H9 (cell line): ENCODE data around the gene NLGN3. TPM values are rescaled to one million over a fixed set of nuclear protein-coding genes. Genes with fewer than 3 reads are reported as not detected.

Experiments
- DNase-seq: peaks from one replicate; pipeline ENCODE4 v3.0.0-alpha.2; 2017
- H2AFZ ChIP-seq: one replicate; pipeline ENCODE4 v1.6.1; 2013; ENCODE audit warnings: mild to moderate bottlenecking, low read length, control low read depth, moderate library complexity
- H2AK5ac ChIP-seq: 2 replicates; pipeline ENCODE4 v1.6.1; 2013; ENCODE audit warnings: low read length, control low read depth, mixed read lengths; ENCODE audit not compliant: insufficient read length
- H2BK120ac ChIP-seq: one replicate; pipeline ENCODE4 v1.6.1; 2013; ENCODE audit warnings: low read depth, mild to moderate bottlenecking, low read length, control low read depth, inconsistent platforms; ENCODE audit not compliant: poor library complexity, severe bottlenecking
- H2BK12ac ChIP-seq: 2 replicates; pipeline ENCODE4 v1.6.1; 2013; ENCODE audit warnings: low read length, control low read depth, mixed read lengths, low read depth; ENCODE audit not compliant: insufficient read length
- H2BK15ac ChIP-seq: 2 replicates; pipeline ENCODE4 v1.6.1; 2013; ENCODE audit warnings: low read depth, low read length, control low read depth
- H2BK20ac ChIP-seq: one replicate; pipeline ENCODE4 v1.6.1; 2013; ENCODE audit warnings: low read depth, mild to moderate bottlenecking, low read length, control low read depth, inconsistent platforms; ENCODE audit not compliant: poor library complexity, severe bottlenecking
- H2BK5ac ChIP-seq: 2 replicates; pipeline ENCODE4 v1.6.1; 2013; ENCODE audit warnings: low read length, control low read depth, mixed read lengths; ENCODE audit not compliant: insufficient read length
- H3K14ac ChIP-seq: 2 replicates; pipeline ENCODE4 v1.6.1; 2013; ENCODE audit warnings: low read length, control low read depth; ENCODE audit not compliant: insufficient read depth
- H3K18ac ChIP-seq: 2 replicates; pipeline ENCODE4 v1.6.1; 2013; ENCODE audit warnings: low read depth, mild to moderate bottlenecking, mixed read lengths, low read length, control low read depth; ENCODE audit not compliant: insufficient read length
- H3K23ac ChIP-seq: 2 replicates; pipeline ENCODE4 v1.6.1; 2013; ENCODE audit warnings: low read length, control low read depth, mixed read lengths, low read depth; ENCODE audit not compliant: insufficient read length
- H3K23me2 ChIP-seq: 2 replicates; pipeline ENCODE4 v1.6.1; 2013; ENCODE audit warnings: low read depth, mild to moderate bottlenecking, mixed read lengths, low read length, control low read depth; ENCODE audit not compliant: insufficient read length, poor library complexity, severe bottlenecking
- H3K27ac ChIP-seq: 2 replicates; pipeline ENCODE4 v1.5.1; 2013; ENCODE audit warnings: low read length, control low read depth, mixed read lengths, low read depth; ENCODE audit not compliant: insufficient read length
- H3K27me3 ChIP-seq: 2 replicates; pipeline ENCODE4 v1.6.1; 2013; ENCODE audit warnings: low read length, control low read depth, inconsistent platforms; ENCODE audit not compliant: insufficient read depth
- H3K4ac ChIP-seq: 2 replicates; pipeline ENCODE4 v1.6.1; 2013; ENCODE audit warnings: low read depth, mild to moderate bottlenecking, control low read depth, inconsistent platforms, low read length, moderate library complexity
- H3K4me1 ChIP-seq: 2 replicates; pipeline ENCODE4 v1.6.1; 2013; ENCODE audit warnings: low read length, control low read depth, inconsistent platforms; ENCODE audit not compliant: insufficient read depth
- H3K4me2 ChIP-seq: 2 replicates; pipeline ENCODE4 v1.6.1; 2013; ENCODE audit warnings: low read length, control low read depth, mixed read lengths; ENCODE audit not compliant: insufficient read length, insufficient read depth
- H3K56ac ChIP-seq: 2 replicates; pipeline ENCODE4 v1.6.1; 2013; ENCODE audit warnings: low read depth, mild to moderate bottlenecking, mixed read lengths, low read length, control low read depth; ENCODE audit not compliant: insufficient read length
- H3K79me1 ChIP-seq: 2 replicates; pipeline ENCODE4 v1.6.1; 2013; ENCODE audit warnings: low read depth, mild to moderate bottlenecking, moderate library complexity, low read length, control low read depth, inconsistent platforms; ENCODE audit not compliant: insufficient read depth, poor library complexity, severe bottlenecking
- H3K79me2 ChIP-seq: 2 replicates; pipeline ENCODE4 v1.6.1; 2013; ENCODE audit warnings: low read length, control low read depth, inconsistent platforms; ENCODE audit not compliant: insufficient read depth
- H3K9ac ChIP-seq: 2 replicates; pipeline ENCODE4 v1.6.1; 2013; ENCODE audit warnings: low read length, control low read depth, mixed read lengths; ENCODE audit not compliant: insufficient read length; ENCODE audit errors: extremely low read depth
- H3K9me3 ChIP-seq: one replicate; pipeline ENCODE4 v1.6.1; 2013; ENCODE audit warnings: low read depth, low read length, inconsistent platforms; ENCODE audit not compliant: control insufficient read depth
- H3T11ph ChIP-seq: one replicate; pipeline ENCODE4 v1.6.1; 2013; ENCODE audit warnings: mild to moderate bottlenecking, low read length, control low read depth, inconsistent platforms
- H4K20me1 ChIP-seq: one replicate; pipeline ENCODE4 v1.6.1; 2013; ENCODE audit not compliant: control insufficient read depth, insufficient read length, insufficient read depth
- H4K5ac ChIP-seq: 2 replicates; pipeline ENCODE4 v1.6.1; 2013; ENCODE audit warnings: low read depth, mild to moderate bottlenecking, mixed read lengths, low read length, control low read depth; ENCODE audit not compliant: insufficient read length
- H4K8ac ChIP-seq: replicated peaks from 2 replicates; pipeline ENCODE4 v1.6.1; 2013; ENCODE audit warnings: low read length, control low read depth, mixed read lengths, low read depth; ENCODE audit not compliant: insufficient read length
- H4K91ac ChIP-seq: 2 replicates; pipeline ENCODE4 v1.6.1; 2013; ENCODE audit warnings: low read depth, mild to moderate bottlenecking, moderate library complexity, mixed read lengths, low read length, control low read depth; ENCODE audit not compliant: insufficient read length
- H3K27ac Mint-ChIP-seq, 3 experiments: 2 replicates in 2 of 3; 3 replicates in 1 of 3; pipeline ENCODE4 v1.8.0; 2020 to 2021; ENCODE audit warnings: mixed read lengths in 3 of 3, mild to moderate bottlenecking in 1 of 3, moderate library complexity in 1 of 3
- H3K27me3 Mint-ChIP-seq: 2 replicates; pipeline ENCODE4 v1.8.0; 2021; ENCODE audit warnings: low read depth, mild to moderate bottlenecking, moderate library complexity, mixed read lengths
- H3K36me3 Mint-ChIP-seq, 3 experiments: 2 replicates in 2 of 3; 3 replicates in 1 of 3; pipeline ENCODE4 v1.8.0; 2020 to 2021; ENCODE audit warnings: low read depth in 3 of 3, mixed read lengths in 3 of 3; ENCODE audit not compliant: insufficient read depth in 1 of 3
- H3K4me1 Mint-ChIP-seq, 2 experiments: 2 replicates each; pipeline ENCODE4 v1.8.0; 2020; ENCODE audit warnings: mixed read lengths in 2 of 2
- H3K4me3 Mint-ChIP-seq, 2 experiments: 2 replicates in 1 of 2; 3 replicates in 1 of 2; pipeline ENCODE4 v1.8.0; 2020 to 2021; ENCODE audit warnings: mild to moderate bottlenecking in 2 of 2, mixed read lengths in 2 of 2, moderate library complexity in 1 of 2
- H3K9me3 Mint-ChIP-seq, 2 experiments: 2 replicates in 1 of 2; 3 replicates in 1 of 2; pipeline ENCODE4 v1.8.0; 2020; ENCODE audit warnings: mild to moderate bottlenecking in 2 of 2, mixed read lengths in 2 of 2, moderate library complexity in 1 of 2
- WGBS: extraction: QIAGEN DNeasy Blood & Tissue Kit; methylation state at CpG from one replicate; pipeline ENCODE4 v1.1.7; 2013; ENCODE audit warnings: missing lambda C conversion rate, low lambda C conversion rate, mixed read lengths; ENCODE audit not compliant: insufficient read length; ENCODE audit errors: extremely low coverage; 5-methylcytosine and 5-hydroxymethylcytosine counted together
- total RNA-seq: library from RNA; stranded (reverse); gene quantifications from 2 replicates; pipeline ENCODE4 v1.2.1, GENCODE V29; 2021
- TF ChIP-seq, protein P1 (sequence below): fragments of 200-600 bp; sonication (generic); conservative IDR thresholded peaks from 3 replicates; pipeline ENCODE4 v1.8.0; 2021; ENCODE audit warnings: antibody characterized with exemption, mild to moderate bottlenecking

NLGN3 gene
- total RNA-seq, 1 experiment from 2014 or later, result 3.6 TPM

DNA sequence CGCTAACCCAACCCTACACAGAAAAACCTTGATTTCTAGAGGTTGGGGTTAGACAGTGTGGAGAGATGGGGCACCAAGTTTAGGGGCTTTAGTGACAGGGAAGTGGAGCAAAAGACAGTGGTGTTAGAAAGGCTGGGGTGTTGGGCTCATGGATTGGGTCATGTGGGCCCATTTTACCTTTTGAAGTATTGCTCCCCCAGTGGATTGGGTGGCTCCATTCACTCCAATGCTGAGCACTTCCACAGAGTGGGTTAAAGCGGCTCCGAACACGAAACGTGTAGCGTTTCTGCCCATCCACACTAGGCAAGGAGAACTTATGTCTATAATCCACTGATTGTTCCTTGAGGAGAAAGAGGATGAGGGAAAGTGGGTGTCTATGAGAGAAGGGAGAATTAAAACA, 35.6 kb upstream of the NLGN3 start:
- no peak overlapping the region for H2AFZ ChIP-seq
- no peaks in the 10 kb centered on the region for H3K27me3 ChIP-seq
- no CpG with 5 or more reads among the region's 6 CpGs for WGBS
- no peak overlapping the region for H3K14ac ChIP-seq
- Mint-ChIP-seq H3K9me3 (peaks cover 75 to 80% of the 10 kb centered on the region in 2 experiments), H3K4me3 (no peak overlapping the region), H3K36me3 (peaks cover 2 to 7% (median 5%) of the 10 kb centered on the region in 3 experiments; a peak in 3 of 7 replicates), H3K4me1 (peaks cover 9 to 23% of the 10 kb centered on the region in 2 experiments), H3K27me3 (peaks cover 72% of the 10 kb centered on the region), H3K27ac (no peak overlapping the region)
- H4K91ac ChIP-seq, result no peak overlapping the region
- H3K23ac ChIP-seq, result no peak overlapping the region
- no peak for DNase-seq
- peaks cover 2% of the 10 kb centered on the region; the same call in 1 of the 2 replicates for H3K4me1 ChIP-seq
- no peak overlapping the region for H3K18ac ChIP-seq
- no peak overlapping the region for H4K5ac ChIP-seq
- no peaks in the 10 kb centered on the region for H3K79me1 ChIP-seq
- H2BK20ac ChIP-seq, result no peak overlapping the region
- no peaks in the 10 kb centered on the region for H4K20me1 ChIP-seq
- H4K8ac ChIP-seq, result no peak overlapping the region
- no peak overlapping the region for H3K27ac ChIP-seq
- no peak overlapping the region for H2BK12ac ChIP-seq
- H3K9me3 ChIP-seq, result peaks cover 27% of the 10 kb centered on the region
- TF ChIP-seq, protein P1, sequence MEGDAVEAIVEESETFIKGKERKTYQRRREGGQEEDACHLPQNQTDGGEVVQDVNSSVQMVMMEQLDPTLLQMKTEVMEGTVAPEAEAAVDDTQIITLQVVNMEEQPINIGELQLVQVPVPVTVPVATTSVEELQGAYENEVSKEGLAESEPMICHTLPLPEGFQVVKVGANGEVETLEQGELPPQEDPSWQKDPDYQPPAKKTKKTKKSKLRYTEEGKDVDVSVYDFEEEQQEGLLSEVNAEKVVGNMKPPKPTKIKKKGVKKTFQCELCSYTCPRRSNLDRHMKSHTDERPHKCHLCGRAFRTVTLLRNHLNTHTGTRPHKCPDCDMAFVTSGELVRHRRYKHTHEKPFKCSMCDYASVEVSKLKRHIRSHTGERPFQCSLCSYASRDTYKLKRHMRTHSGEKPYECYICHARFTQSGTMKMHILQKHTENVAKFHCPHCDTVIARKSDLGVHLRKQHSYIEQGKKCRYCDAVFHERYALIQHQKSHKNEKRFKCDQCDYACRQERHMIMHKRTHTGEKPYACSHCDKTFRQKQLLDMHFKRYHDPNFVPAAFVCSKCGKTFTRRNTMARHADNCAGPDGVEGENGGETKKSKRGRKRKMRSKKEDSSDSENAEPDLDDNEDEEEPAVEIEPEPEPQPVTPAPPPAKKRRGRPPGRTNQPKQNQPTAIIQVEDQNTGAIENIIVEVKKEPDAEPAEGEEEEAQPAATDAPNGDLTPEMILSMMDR, result no peak
- no peak overlapping the region for H3T11ph ChIP-seq
- no peak overlapping the region for H3K9ac ChIP-seq
- H2BK5ac ChIP-seq, result no peak overlapping the region
- H3K79me2 ChIP-seq, result no peaks in the 10 kb centered on the region
- no peaks in the 10 kb centered on the region for H3K23me2 ChIP-seq
- no peak overlapping the region for H3K56ac ChIP-seq
- no peak overlapping the region for H2AK5ac ChIP-seq
- H2BK120ac ChIP-seq, result no peak overlapping the region
- H3K4me2 ChIP-seq, result no peak overlapping the region
- H3K4ac ChIP-seq, result no peak overlapping the region
- no peak overlapping the region for H2BK15ac ChIP-seq
